Amygdala (tissue), 56 donors: ENCODE data around the gene NLN.
"Not testable (repeated sequence)": the region's sequence is repeated elsewhere in the genome, so short reads cannot be mapped to it uniquely, and the experiment has no call there.

Experiments used
- DNase-seq, 56 donors: peaks; one replicate each; lab custom pipeline; 2025; lab: John Stamatoyannopoulos, UW

NLN gene

DNA sequence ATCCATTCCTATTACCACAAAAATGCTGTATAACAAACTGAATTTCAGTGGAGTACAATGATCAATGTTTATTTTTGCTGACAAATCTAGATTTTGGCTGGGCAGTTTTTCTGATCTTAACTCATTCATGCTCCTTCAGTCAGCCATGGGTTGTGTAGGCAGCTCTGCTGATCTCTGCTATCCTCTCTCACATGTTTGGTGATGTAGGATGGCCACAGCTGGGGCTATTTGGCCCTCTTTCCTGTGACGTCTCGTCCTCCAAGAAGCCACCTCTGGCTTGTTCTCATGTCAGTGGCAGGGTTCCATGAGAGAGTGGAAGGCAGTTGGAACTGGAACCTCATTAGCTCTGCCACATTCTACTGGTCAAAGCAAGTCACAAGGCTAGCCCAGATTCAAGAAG, 8.9 kb downstream of the NLN start:
- no peak for DNase-seq

DNA sequence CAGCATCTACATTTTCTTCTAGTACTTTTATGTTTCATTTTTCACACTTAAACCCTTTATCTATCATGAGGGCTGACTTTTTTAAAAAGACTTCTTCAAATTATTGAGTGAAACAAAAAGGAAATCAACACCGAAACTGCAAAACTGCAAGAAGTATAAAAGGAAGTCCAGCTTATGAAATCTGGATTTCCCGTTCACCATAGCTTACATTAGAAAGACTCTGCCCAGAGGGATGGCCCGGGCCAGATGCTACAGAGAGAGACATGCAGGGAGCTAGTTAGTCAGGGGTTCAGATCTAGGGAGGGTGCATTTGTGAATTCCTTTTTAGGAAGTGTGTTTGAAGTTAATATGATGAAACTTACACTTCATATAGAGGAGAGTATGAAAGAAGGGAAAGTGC, 10.0 kb downstream of the NLN start:
- DNase-seq: not testable (repeated sequence)

DNA sequence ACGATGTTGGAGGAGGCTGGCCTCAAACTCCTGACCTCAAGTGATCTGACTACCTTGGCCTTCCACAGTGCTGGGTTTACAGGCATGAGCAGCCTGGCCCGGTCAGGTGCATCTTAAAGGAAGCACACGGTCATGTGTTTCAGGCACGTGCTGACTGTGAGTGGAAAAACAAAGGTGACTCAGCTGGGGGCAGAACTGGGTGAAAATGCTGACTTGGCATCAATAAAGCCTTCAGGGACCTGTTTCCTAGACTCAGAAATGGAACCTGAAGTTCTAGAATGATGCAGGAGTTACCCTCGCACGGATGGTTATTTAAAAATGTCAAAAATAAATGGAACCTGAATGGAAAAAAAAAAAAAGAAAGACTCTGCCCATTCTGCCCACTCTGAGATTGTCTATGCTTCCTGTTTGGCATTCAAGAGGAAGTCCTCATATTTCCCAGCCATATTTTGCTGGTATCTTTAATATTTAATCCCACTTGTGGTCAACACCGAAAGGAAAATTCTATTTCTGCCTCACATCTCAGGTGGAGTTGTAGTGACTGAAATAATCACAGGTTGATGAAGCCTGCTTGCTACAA, 12.3 kb downstream of the NLN start:
- DNase-seq: not testable (repeated sequence)

DNA sequence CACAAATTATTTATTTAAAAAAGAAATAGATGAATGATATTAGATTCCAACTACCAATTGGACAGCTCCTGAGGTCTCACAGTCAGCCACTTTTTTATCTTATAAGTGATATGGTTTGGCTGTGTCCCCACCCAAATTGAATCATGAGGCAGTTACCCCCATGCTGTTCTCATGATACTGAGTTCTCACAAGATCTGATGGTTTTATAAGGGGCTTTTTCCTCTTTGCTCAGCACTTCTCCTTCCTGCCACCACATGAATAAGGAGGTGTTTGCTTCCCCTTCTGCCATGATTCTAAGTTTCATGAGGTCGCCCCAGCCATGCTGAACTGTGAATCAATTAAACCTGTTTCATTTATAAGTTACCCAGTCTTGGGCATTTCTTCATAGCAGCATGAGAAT, 12.9 kb downstream of the NLN start:
- no peak for DNase-seq

DNA sequence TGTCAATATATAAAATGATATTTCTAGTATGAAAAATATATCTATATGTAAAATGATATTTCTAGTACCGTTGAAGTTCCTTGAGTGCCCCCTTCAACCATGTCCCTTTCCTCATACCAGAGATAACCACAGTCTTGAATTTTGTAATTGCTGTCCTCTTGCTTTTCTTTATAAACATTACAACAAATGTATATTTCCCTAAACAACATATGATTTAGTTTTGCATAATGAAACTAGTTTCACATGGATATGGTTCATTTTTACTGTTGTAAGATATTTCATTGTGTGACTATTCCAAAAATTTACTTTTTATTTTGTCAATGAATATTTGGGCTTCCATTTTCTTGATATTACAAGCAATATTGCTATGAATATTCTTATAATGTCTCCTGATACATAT, 14.0 kb downstream of the NLN start:
- DNase-seq: no peak

DNA sequence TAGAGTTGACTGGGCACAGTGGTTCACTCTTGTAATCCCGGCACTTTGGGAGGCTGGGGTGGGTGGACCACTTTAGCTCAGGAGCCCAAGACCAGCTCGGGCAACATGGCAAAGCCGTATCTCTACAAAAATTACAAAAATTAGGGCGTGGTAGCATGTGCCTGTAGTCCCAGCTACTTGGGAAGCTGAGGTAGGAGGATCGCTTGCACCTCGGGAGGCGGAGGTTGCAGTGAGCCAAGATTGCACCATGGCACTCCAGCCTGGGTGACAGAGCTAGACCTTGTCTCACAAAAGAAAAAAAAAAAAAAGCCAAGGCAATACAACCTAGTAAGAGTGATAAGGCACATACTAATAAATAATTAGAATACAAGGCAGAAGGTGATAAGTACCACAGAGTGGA, 15.8 kb downstream of the NLN start:
- no peak for DNase-seq

DNA sequence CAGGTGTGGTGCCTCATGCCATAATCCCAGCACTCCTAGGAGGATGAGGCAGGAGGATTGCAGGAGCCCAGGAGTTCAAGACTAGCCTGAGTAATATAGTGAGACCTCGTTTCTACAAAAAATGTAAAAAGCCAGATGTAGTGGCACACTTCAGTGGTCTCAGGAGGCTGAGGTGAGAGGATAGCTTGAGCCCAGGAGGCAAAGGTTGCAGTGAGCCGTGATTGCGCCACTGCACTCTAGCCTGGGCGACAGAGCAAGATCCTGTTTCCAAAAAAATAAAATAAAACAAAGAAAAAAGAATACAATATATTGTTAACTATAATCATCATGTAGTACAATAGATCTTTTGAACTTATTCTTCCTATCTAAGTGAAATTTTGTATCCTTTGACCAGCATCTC, 16.3 kb downstream of the NLN start:
- no peak for DNase-seq

DNA sequence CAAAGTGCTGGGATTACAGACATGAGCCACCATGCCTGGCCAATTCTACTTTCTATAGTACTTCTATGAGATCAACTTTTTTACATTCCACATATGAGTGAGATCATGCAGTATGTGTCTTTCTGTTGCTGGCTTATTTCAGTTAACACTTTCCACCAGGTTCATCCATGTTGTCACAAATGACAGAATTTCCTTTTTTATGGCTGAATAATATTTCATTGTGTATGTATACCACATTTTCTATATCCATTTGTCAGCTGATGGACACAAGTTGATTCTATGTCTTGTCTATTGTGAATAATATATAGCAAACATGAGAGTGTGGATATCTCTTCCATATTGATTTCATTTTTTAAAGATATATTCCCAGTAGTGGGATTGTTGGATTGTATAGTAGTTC, 17.2 kb downstream of the NLN start:
- no peak for DNase-seq

DNA sequence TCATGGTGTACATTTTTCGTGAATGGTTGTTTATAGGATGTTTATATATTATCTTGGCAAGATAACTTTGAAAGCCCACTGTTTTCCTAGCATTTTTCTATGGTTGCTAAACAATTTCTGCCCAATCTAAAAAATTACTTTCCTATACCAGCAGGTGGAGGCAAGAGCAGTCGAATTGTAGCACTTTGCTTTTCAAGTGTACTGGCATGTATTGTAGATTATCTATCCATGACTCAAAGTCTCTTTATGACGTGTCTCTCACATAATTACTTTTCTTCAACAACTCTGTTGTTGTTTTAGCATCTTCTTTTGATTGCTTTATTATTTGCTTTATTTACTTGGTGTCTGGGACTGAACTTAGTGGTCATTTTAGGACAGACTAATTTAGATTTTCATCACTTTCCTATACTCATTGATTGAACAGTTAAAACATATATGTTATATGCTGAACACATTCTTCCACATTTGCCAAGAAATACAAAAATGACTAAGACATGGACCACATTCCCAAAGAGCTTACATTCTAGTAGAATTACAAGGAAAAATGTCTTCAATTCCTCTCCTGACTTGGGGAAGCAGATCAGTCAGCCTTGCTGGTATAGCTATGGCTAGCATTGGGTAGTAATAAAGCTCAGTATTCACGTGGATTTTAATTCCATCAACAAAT, 20.7 kb downstream of the NLN start:
- no peak for DNase-seq

DNA sequence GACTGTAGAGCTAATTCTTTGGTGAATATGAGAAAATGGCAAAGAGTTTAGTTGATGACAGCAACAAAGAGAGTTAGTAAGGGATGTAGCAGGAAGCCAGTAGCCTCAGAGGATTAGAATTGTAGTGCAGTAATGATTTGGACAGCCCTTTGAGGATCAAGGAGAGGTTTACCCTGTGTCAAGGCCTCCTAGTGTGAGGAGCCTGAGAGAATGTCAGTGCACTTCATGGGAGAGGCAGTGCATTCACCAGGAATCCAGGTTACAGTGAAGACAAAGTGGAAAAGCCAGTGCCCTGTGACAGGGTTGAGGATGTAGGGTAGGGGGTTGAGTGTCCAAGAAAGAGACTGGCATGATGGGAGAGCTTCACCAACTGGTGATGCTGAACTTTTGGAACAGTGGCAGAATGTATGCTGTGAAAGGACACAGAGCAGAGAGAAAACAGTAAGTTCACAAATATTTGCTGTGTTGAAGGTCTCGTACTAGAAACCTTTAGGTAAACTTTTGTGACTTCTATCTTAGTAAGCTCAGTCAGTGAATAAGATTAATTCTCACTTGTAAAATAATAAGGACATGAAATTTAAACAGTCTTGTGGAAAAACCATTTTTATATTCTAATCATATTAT, 27.3 kb downstream of the NLN start:
- no peak for DNase-seq

DNA sequence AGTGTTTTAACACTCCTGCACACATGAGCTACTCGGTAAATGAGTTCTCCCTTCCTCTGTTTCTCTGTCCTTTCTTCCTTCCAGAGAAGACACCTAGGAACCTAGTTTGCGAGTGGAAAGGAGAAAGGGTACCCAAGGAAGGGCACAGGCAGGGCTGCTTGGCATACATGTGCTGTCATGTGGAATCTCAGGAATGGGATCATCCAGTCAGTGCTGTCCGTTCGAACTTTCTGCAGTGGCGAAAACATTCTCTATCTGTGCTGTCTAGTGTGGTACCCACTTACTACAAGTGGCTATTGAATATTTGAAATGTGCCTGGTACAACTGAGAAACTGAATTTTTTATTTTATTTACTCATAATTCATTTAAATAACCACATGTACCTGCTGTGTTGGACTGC, 28.0 kb downstream of the NLN start:
- no peak for DNase-seq

DNA sequence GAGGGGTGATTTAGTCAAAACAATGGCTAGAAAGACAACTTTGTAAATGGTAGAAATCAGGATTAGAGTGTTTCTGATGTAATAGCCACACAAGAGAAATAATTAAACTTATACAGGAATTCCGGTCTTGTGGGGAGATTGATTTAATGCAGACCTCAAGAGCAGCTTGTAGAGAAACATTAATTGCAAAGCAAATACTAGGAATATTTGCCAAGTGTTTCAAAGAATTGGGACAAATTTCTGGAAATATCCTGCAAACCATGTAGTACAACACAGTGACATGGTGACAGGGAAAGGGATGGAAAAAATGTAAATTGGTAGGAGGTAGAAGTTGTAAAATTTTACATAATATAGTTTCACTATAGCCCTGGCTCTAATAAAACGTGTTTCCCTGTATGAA, 28.9 kb downstream of the NLN start:
- DNase-seq: no peak

DNA sequence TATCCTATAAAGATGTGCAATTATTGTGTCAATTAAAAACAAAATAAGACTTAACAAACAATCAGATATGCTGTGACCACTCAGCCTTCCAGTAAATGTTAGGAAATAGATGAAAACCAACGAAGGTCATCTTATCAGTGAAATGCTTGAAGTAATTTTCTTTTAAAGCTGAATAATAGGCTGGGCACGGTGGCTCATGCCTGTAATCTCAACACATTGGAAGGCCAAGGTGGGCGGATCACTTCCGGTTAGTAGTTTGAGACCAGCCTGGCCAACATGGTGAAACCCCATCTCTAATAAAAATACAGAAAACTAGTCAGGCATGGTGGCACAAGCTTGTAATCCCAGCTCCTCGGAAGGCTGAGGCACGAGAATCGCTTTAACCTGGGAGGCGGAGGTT, 31.2 kb downstream of the NLN start:
- DNase-seq: no peak

DNA sequence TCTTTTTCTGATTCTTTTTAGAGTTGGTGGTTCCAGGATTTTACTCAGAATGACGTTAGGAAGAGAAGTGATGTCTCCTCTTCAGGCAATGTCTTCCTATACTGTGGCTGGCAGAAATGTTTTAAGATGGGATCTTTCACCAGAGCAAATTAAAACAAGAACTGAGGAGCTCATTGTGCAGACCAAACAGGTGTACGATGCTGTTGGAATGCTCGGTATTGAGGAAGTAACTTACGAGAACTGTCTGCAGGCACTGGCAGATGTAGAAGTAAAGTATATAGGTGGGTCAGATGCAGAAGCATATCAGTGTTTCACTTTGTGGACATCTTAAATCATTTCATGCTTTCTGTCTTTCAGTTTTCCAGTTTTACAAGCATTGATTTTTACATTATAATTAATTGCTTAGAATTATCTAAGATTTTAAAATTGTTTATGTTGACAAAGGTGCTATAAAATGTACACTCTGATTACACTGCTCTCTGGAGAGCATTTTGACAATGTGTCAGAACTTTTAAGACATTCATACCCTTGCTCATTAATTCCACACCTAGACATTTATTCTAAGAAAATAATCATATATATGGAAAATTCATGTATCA, 36.6 kb downstream of the NLN start:
- DNase-seq: no peak

DNA sequence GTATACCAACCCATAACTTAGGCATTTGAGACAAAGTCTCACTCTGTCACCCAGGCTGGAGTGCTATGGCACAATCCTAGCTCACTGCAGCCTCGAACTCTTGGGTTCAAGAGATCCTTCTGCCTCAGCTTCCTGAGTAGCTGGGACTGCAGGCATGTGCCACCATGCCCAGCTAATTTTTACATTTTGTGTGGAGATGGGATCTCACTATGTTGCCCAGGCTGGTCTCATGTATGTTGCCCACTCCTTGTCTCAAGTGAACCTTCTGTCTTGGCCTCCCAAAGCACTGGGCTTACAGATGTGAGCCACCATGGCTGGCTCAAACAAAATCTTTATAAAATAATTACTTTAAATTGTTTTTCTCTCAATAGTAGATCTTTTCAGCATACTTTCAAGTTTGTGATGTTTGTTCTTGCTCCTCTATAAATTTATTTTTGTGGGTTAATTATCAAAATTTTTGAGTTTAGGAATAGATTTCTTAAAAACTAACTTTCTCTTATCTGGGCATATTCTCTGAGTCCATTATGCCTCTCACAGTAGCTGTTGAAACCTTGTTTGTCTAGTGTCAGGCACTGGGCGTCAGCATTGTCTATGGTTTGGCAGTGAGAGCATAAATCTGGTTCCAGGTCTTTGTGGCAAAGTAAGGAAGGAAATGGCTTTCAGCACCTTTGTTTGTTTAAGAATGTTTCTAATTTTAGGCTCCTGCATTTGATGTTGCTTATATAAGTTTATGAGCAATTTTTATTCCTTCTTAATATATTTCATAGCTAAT, 38.7 kb downstream of the NLN start:
- peak in 36 of 56 donors; percentile 6 to 79 (median 34) for DNase-seq

DNA sequence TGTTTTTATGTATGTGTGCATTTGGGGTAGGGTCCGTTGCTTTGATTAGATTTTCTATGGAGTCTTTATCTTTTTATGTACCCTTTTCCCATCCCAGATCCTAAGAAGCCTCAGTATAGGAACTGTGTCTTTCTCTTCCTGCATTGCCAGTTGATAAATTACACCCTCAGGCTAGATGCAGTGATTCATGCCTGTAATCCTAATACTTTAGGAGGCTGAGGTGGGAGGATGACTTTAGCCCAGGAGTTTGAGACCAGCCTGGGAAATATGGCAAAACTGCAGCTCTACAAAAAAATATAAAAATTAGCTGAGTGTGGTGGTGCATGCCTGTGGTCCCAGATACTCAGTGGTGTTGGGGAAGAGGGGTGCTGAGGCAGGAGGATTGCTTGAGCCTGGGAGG, 40.2 kb downstream of the NLN start:
- no peak for DNase-seq

DNA sequence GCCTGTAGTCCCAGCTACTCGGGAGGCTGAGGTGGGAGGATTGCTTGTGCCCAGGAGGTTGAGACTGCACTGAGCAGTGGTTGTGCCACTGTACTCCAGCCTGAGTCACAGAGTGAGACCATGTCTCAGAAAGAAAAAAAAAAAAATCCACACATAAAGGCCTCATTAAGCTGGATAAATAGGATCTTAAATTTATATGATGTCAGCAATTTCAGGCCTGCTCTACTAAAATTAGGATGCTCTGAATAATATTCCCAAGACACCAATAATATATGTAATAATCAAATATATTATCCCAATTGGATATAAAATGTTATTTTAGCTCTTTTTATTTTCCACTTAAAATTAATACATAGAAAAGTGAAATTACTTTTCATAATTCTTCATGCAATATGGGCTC, 43.6 kb downstream of the NLN start:
- DNase-seq: no peak

DNA sequence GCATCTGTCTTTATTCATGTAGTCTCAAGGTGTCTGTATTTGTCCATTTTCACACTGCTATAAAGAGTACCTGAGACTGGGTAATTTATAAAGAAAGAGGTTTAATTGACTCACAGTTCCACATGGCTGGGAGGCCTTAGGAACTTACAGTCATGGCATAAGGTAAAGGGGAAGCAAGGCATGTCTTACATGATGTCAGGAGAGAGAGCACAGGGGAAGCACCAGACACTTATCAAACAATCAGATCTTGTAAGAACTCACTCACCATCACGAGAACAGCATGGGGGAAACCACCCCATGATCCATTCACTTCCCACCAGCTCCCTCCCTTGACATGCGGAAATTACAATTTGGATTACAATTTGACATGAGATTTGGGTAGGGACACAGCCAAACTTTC, 44.2 kb downstream of the NLN start:
- DNase-seq: no peak

DNA sequence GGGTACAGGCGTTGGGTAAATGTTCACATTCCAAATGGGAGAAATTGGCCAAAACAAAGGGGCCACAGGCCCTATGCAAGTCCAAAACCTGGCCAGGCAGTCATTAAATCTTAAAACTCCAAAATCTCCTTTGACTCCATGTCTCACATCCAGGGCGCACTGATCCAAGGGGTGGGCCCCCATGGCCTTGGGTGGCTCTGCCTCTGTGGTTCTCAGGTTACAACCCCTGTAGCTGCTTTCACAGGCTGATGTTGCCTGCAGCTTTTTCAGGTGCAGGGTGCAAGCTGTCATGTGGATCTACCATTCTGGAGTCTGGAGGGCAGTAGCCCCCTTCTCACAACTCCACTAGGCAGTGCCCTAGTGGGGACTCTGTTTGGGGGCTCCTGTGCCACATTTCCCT, 44.8 kb downstream of the NLN start:
- DNase-seq: no peak

DNA sequence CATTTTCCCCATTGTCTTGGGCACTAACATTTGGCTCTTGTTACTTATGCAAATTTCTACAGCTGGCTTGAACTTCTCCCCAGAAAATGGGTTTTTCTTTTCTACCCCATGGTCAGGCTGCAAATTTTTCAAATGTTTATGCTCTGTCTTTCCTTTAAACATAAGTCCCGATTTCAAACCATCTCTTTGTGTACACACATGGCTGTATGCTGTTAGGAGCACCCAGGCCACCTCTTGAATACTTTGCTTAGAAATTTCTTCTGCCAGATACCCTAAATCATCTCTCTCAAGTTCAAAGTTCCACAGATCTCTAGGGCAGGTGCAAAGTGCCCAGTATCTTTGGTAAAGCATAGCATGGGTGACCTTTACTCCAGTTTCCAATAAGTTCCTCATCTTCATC, 45.6 kb downstream of the NLN start:
- no peak for DNase-seq

DNA sequence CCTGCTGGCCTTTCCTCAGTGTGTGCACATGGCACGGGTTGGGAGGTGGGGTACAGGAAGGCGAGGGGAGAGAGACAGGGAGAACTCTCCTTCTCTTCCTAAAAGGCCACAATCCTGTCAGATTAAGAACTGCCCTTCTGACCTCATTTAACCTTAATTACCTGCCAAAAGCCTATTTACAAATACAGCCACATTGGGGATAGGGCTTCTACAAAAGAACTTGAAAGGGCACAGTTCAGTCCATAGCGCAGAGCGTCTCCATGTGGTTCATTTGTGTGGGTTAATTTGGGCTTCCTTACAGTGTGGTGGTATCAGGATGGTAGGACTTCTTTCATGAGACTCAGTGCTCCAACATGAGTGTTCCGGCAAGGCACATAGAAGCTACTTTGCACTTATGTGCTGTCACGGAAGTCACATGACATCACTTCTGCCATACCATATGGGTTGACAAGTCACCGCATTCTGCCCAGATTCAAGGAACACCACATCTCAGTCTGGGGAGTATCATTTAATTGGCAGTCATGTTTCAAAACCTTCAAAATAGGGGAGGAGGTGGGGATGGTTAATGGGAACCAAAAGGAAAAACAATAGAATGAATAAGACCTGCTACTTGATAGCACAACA, 46.8 kb downstream of the NLN start:
- no peak for DNase-seq
